Hypothalamus (tissue), 51 donors: Measurements from ENCODE around the gene GEN1.

Source experiments
- DNase-seq, 51 donors: peaks; one replicate each; lab custom pipeline; 2025; lab: John Stamatoyannopoulos, UW

The GEN1 gene

GRCh38 chr2:17752246-17752645 is 1.7 kb upstream of the GEN1 start:
- DNase-seq, result no peak

DNA sequence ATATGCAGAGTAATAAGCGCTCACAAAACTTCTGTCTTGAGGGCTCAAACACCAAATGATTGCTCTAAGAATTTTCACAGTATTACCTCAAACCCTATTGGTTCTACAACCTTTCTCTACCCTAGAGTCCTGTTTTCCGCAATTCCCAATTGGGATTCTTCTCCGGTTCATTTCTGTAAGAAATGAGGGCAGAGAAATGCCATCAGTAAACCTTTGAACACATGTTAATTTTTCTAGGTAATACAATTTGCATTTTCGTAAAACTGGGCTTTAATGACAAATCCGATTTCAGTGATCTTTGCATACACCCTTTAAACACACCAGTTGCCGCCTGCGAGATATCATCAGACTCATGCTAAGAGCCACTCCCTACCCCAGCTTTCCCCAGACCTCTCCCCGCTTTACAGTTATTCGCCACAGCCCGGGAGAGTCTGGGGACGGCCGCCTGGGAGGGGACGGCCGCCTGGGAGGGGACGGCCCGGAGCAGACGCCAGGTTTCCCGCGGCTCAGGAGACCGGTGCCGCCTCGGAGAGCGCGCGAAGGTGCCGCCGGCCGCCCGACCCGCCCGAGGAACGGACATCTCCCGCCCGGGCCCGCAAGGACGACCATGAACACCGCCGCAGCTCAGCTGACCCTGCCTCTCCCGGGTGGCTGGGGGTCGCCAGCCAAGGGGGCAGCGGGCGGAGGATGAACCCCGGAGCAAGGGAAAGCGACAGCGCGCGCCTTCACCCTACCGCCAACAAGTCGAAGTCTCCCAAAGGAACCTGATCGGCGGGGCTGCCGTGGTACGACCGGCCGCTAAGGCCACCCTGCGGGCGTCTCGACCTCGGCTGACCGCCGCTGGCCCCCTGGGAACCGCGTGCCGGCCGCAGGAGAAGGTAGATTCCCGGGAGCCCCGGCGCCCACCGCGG is 791 bp upstream of the GEN1 start:
- peak in 27 of 51 donors; percentile 21 to 84 (median 56) for DNase-seq

DNA sequence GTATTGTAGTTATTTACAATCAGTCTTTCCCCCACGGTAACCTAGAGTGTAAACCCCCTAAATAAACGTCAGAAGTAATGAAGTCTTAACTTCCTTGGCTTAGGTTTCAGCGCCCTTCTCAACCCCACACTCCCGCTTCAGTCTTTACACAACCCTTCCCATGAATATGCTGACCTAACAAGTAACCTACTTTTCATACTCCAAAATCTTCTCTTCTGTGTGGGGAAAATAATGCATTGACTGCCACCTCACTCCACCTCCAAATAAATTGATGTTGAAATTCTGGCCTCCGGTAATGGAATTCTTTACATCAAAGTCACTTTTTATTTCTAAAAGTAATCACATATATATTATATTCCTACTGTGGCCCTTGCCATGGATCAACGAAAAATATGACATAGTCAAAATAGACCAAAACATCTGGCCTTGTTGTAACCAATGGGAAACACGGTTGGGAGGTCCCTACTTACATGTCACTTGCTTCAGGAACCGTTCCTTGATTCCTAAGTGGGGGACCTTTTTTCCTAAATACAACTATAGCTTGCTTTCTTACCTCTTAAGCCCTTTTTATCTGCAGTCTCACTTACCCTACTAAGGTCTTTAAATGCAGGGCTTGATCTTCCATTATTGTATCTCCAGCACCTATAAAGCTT is 961 bp downstream of the GEN1 start:
- no peak for DNase-seq

- no peak for DNase-seq
These were observed 2.7 kb downstream of the GEN1 start for GRCh38 chr2:17756668-17757067.

- DNase-seq, result no peak
These were observed 3.4 kb downstream of the GEN1 start for GRCh38 chr2:17757321-17757720.

GRCh38 chr2:17758118-17758517 is 4.2 kb downstream of the GEN1 start:
- no peak for DNase-seq

GRCh38 chr2:17759805-17760204 is 5.9 kb downstream of the GEN1 start:
- DNase-seq, result no peak

GRCh38 chr2:17762451-17762850 is 8.5 kb downstream of the GEN1 start:
- DNase-seq, result no peak

DNA sequence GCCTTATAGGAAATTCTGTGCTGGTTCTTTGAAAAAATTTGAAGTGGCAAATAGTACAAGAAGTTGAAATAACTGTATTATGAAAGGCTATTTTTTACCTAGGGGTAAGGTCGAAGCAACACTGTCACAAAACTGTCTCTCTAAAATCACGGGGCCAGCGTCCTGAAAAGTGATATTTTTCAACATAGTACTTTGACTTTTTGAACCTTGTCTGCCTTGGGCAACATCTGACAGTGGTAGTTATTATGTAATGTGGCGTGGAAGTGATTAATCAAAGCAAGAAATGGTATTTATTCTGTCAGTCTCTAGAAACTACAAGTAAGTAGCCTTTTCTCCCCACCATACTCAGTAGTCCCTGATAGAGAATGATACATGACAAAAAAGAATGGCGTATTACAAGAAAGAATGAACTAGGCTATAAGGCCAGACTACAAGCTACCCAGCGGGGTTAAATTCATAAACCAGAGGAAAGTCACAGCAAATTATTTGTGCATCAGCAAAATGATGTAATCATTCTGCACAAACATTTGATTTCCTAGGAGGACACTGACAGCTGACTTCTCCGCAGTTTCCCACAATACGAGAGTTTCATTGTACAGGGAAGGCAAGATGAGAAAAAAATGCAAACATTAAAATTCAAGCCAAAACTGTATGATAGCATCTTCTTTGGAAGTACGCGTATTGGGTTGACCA is 9.8 kb downstream of the GEN1 start:
- no peak for DNase-seq

DNA sequence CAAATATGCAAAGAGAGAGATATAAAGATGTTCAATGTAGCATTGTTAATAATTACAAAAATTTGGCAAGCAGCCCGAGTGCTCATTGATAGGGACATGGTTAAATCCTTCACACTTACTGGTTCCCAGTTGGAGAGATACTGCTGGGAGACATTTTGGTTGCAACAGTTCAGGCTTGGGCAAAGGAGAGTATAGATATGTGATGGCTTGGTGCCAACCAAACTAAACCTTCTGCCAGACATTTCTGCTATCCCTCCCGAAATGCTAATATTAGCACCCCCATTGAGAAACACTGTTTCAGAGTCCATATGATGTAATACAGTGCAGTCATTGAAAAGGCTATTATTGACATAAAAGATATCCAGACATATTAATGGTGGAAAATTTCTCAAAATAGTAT is 11.5 kb downstream of the GEN1 start:
- DNase-seq, result no peak

DNA sequence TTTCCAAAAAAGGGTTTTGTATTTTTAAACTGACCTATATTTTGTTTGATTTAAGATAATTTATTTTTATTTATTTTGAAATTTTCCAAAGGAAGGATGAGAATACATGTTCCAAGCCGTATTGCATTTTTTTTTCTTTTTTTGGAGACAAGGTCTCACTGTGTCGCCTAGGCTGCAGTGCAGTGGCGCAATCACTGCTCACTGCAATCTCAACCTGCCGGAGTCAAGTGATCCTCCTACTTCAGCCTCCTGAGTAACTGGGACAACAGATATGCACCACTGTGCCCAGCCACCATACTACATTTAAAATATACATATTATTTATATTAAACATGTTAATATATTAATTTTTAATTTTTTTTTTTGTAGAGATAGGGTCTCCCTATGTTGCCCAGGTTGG is 15.0 kb downstream of the GEN1 start:
- DNase-seq, result no peak

DNA sequence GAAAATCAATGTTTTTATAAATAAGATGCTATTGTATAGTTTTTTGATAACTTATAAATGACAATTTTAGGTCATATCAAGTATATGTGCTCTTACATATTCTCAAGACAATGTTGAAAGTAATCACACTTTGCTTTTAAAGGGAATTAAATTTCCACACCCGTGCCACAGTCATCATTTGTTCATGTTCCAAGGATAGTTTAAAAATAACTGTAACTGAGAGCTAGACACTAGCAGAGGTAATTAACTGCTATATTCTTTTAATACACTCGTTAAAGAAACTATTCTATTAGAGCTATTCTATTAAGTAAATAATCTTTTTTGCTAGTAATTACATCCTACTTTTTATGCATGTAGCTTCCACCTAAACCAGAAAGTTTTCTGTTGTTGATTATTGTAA is 18.0 kb downstream of the GEN1 start:
- DNase-seq, result no peak

GRCh38 chr2:17772532-17772931 is 18.6 kb downstream of the GEN1 start:
- DNase-seq, result no peak

DNA sequence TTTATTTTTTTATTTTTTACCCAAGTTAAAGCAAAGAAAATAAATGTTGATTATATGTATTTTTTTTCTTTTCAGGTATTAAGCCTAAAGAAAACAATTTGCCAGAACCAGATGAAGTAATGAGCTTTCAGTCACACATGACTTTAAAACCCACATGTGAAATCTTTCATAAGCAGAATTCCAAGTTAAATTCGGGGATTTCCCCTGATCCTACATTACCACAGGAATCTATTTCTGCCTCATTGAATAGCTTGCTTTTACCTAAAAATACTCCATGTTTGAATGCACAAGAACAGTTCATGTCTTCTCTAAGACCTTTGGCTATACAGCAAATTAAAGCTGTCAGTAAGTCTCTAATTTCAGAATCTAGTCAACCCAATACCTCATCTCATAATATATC is 26.6 kb downstream of the GEN1 start:
- no peak for DNase-seq

GRCh38 chr2:17781482-17781881 is 27.5 kb downstream of the GEN1 start:
- no peak for DNase-seq

DNA sequence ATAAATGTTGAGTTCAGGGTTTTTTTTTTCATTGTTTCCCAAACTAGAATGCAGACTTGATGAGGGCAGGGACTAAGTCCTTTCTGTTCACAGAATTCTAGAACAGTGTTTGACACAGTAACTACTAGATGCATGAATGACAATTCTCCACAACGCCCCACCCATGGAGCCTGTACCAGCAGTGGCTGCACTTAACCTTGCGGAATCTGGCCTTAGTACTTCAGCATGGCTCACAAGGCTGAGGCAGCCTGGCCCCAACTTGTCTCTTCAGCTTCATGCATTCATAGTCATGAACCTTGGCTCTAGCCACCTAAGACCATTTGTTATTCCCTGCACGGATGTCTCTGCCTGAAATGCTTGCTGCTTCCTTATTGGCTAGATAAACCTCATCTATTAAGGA is 32.8 kb downstream of the GEN1 start:
- no peak for DNase-seq

- no peak for DNase-seq
These were observed 34.8 kb downstream of the GEN1 start for GRCh38 chr2:17788773-17789172.

- DNase-seq, result no peak
These were observed 36.6 kb downstream of the GEN1 start for GRCh38 chr2:17790536-17790935.

- no peak for DNase-seq
These were observed 37.3 kb downstream of the GEN1 start for GRCh38 chr2:17791121-17791816.

DNA sequence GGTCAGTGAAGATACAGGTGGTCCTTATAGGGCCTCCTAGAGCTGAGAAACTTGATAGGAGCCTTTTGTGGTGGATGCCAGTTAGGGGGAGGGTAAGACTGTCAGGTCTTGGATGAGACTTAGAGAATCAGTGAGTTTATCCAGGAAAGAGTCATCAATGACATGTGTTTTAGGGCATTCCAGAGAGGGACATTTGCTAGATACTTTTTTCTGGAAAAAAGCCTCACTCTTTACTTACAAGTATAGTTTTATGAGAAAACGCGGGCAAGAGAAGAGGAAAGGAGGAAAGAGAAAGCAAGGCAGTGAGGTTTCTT is 37.8 kb downstream of the GEN1 start:
- no peak for DNase-seq

DNA sequence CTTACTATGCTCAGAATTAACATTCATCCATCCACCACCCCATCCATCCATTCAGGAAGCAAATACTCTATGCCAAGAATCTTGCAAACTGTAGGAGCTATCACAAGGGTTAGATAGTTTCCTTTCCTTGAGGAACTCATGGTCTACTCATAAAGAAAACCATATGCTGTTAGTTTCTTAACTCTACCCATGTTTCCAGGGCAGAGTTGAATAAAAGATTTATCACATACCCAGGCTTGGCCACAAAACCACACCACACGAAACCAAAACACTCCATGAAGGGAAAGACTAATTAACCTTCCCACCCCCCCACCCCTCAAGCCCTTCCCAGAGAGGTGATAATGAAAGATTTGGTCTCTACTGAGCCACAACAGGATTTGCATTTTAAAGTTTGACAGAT is 38.6 kb downstream of the GEN1 start:
- DNase-seq, result no peak
